Measurements from ENCODE around the gene VENTX. TPM values are rescaled to one million over a fixed set of nuclear protein-coding genes. Genes with fewer than 3 reads are reported as not detected.

VENTX gene
- total RNA-seq, 2 donors from 2014 or later, result 5.1 to 9.5 TPM

DNA sequence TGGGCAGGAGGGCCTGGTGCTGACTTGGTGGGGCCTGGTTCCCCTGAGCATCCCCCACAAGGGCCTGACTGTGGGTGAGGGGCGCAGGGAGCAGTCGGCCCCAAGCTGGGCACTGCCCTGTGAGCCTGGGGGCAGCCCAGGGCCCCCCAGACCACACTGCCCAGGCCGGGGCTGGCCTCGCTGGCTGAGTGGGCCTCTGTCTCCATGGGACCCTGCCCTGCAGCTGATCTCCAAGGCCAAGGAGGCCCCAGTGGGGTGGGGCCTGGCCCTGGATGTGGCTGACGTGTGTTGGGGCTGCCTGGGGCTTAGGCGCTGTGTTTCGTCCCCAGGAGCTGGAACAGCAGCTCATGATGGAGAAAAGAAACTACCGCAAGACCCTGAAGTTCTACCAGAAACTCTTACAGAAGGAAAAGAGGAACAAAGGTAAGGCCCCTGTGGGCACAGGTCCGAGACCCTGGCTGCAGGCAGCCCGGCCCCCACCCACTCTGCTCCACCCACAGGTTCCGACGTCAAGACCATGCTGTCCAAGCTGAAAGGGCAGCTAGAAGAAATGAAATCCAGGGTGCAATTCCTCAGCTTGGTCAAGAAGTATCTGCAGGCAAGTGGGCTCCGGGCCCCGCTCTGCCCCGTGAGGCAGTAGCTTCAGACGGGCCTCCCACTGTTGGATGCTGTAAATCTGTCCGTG is 31.2 kb upstream of the VENTX start:
- TF ChIP-seq, protein P1, sequence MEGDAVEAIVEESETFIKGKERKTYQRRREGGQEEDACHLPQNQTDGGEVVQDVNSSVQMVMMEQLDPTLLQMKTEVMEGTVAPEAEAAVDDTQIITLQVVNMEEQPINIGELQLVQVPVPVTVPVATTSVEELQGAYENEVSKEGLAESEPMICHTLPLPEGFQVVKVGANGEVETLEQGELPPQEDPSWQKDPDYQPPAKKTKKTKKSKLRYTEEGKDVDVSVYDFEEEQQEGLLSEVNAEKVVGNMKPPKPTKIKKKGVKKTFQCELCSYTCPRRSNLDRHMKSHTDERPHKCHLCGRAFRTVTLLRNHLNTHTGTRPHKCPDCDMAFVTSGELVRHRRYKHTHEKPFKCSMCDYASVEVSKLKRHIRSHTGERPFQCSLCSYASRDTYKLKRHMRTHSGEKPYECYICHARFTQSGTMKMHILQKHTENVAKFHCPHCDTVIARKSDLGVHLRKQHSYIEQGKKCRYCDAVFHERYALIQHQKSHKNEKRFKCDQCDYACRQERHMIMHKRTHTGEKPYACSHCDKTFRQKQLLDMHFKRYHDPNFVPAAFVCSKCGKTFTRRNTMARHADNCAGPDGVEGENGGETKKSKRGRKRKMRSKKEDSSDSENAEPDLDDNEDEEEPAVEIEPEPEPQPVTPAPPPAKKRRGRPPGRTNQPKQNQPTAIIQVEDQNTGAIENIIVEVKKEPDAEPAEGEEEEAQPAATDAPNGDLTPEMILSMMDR (IDR thresholded peaks at IDR 0.05), result no peak
- no peak for ATAC-seq (ENCODE audit: insufficient number of reproducible peaks, low FRiP score, low read depth)
- no peaks in the 10 kb centered on the region for H3K9me3 ChIP-seq

DNA sequence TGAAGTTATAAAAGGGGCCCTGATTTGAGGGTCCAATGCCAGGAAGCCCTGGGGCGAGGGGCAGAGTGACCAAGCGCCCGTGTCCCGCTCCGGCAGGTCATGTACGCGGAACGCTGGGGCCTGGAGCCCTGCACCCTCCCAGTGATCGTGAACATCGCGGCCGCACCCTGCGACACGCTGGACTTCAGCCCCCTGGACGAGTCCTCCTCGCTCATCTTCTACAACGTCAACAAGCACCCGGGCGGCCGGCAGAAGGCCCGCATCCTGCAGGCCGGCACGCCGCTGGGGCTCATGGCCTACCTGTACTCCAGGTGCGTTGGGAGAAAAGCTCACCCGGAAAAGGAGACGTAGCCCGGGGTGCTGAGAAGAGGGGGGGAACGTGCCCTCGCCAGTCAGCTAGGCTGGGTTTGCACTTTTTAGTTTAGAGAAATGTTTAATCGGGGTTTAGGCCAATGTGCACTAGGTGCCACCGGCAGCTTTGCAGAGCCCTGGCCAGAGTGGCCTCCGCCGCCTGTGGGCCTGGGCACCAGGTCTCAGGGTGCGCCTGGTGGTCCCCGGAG is 30.5 kb upstream of the VENTX start:
- H3K9me3 ChIP-seq, result no peaks in the 10 kb centered on the region
- ATAC-seq (ENCODE audit: insufficient number of reproducible peaks, low FRiP score, low read depth) (no peak), DNase-seq (ENCODE audit: low spot score) (no peak)
- H3K4me1 ChIP-seq (ENCODE audit: control insufficient read depth in 1 of 2, low read depth in 2 of 2), result no peaks in the 10 kb centered on the region
- H3K4me3 ChIP-seq, result no peak overlapping the region
- H3K27ac ChIP-seq, result no peak overlapping the region
- TF ChIP-seq, protein P1 (IDR thresholded peaks at IDR 0.05), result no peak
- H3K27me3 ChIP-seq (replicated peaks; ENCODE audit: insufficient read depth), result no peaks in the 10 kb centered on the region
- no peaks in the 10 kb centered on the region for H3K36me3 ChIP-seq

More for the DNA sequence above, 31.2 kb upstream of the VENTX start:
- no peak overlapping the region for H3K4me3 ChIP-seq
- DNase-seq (ENCODE audit: low spot score), result no peak
- H3K4me1 ChIP-seq (ENCODE audit: control insufficient read depth in 1 of 2, low read depth in 2 of 2), result no peaks in the 10 kb centered on the region
- H3K27me3 ChIP-seq (replicated peaks; ENCODE audit: insufficient read depth), result no peaks in the 10 kb centered on the region
- no peak overlapping the region for H3K27ac ChIP-seq
- no peaks in the 10 kb centered on the region for H3K36me3 ChIP-seq

DNA sequence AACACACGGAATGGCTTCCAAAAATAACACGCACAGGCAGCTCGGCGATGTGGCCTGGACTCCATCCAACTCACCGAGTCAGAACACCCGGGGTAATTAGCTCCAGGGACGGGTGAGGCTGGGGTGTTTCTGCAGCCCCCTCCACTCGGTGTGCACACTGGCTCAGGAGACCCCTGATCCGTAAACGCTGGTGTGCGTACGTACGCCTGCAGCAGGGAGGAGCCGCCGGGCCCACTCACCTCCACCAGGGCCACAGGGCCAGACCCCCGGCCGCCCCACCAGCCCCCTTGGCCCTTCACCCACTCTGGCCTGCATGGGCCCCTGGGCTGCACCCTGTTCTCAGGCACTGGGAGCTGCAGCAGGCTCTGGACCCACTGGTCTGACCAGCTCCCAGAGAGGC is 30.0 kb upstream of the VENTX start:
- Histone ChIP-seq H3K4me1 (ENCODE audit: control insufficient read depth in 1 of 2, low read depth in 2 of 2) (no peaks in the 10 kb centered on the region), H3K4me3 (no peak overlapping the region), H3K27ac (no peak overlapping the region), H3K9me3 (no peaks in the 10 kb centered on the region), H3K27me3 (replicated peaks; ENCODE audit: insufficient read depth) (no peaks in the 10 kb centered on the region), H3K36me3 (no peaks in the 10 kb centered on the region)
- DNase-seq (ENCODE audit: low spot score), result no peak
- no peak for ATAC-seq (ENCODE audit: insufficient number of reproducible peaks, low FRiP score, low read depth)
- TF ChIP-seq, protein P1 (IDR thresholded peaks at IDR 0.05), result no peak

DNA sequence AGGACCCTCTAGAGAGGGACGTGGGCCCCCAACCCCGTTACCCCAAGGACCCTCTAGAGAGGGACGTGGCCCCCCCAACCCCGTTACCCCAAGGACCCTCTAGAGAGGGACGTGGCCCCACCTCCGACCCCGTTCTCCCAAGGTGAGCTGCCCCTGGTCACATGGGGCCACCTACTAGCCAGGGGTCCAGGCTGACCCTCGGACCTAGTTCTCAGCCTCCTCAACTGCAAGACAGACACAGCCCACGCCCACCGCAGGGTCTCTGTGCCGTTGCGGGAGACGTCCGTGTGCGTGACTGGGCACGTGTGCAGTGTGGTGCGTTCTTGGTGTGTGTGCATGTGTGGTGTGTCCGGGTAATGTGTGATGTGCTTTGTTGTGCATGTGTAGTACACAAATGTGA is 29.2 kb upstream of the VENTX start:
- TF ChIP-seq, protein P1 (IDR thresholded peaks at IDR 0.05), result no peak
- no peak for ATAC-seq (ENCODE audit: insufficient number of reproducible peaks, low FRiP score, low read depth)

DNA sequence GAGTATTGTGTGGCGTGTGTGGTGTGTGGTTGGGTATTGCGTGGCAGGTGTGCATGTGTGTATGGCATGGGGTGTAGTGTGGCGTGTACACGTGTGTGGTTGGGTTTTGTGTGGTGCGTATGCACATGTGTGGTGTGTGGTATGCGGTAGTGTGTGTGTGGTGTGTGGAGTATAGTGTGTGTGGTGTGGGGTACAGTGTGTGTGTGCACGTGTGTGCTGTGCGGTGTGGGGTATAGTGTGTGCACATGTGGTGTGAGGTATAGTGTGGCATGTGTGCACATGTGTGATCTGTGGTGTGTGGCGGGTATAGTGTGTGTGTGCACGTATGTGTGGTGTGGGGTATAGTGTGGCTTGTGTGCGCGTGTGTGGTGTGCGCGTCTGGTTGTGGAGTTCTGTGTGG is 28.5 kb upstream of the VENTX start:
- H3K9me3 ChIP-seq, result no peaks in the 10 kb centered on the region
- H3K36me3 ChIP-seq, result no peaks in the 10 kb centered on the region
- H3K4me1 ChIP-seq (ENCODE audit: control insufficient read depth in 1 of 2, low read depth in 2 of 2), result no peaks in the 10 kb centered on the region
- ATAC-seq (ENCODE audit: insufficient number of reproducible peaks, low FRiP score, low read depth) (no peak), DNase-seq (ENCODE audit: low spot score) (no peak)
- TF ChIP-seq, protein P1 (IDR thresholded peaks at IDR 0.05), result no peak
- H3K27me3 ChIP-seq (replicated peaks; ENCODE audit: insufficient read depth), result no peaks in the 10 kb centered on the region
- no peak overlapping the region for H3K27ac ChIP-seq
- no peak overlapping the region for H3K4me3 ChIP-seq

More for the DNA sequence above, 29.2 kb upstream of the VENTX start:
- Histone ChIP-seq H3K4me1 (ENCODE audit: control insufficient read depth in 1 of 2, low read depth in 2 of 2) (no peaks in the 10 kb centered on the region), H3K4me3 (no peak overlapping the region), H3K27me3 (replicated peaks; ENCODE audit: insufficient read depth) (no peaks in the 10 kb centered on the region), H3K36me3 (no peaks in the 10 kb centered on the region), H3K9me3 (no peaks in the 10 kb centered on the region), H3K27ac (no peak overlapping the region)
- DNase-seq (ENCODE audit: low spot score), result no peak
